COLO829 (cell line): Measurements from ENCODE around the gene ARHGAP12.
"Not testable (repeated sequence)": the region's sequence is repeated elsewhere in the genome, so short reads cannot be mapped to it uniquely, and the experiment has no call there.

ENCODE experiments used
- DNase-seq: peaks from one replicate; pipeline ENCODE4 v3.0.0; 2012; ENCODE audit warnings: low spot score

ARHGAP12 gene, protein sequence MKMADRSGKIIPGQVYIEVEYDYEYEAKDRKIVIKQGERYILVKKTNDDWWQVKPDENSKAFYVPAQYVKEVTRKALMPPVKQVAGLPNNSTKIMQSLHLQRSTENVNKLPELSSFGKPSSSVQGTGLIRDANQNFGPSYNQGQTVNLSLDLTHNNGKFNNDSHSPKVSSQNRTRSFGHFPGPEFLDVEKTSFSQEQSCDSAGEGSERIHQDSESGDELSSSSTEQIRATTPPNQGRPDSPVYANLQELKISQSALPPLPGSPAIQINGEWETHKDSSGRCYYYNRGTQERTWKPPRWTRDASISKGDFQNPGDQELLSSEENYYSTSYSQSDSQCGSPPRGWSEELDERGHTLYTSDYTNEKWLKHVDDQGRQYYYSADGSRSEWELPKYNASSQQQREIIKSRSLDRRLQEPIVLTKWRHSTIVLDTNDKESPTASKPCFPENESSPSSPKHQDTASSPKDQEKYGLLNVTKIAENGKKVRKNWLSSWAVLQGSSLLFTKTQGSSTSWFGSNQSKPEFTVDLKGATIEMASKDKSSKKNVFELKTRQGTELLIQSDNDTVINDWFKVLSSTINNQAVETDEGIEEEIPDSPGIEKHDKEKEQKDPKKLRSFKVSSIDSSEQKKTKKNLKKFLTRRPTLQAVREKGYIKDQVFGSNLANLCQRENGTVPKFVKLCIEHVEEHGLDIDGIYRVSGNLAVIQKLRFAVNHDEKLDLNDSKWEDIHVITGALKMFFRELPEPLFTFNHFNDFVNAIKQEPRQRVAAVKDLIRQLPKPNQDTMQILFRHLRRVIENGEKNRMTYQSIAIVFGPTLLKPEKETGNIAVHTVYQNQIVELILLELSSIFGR

DNA sequence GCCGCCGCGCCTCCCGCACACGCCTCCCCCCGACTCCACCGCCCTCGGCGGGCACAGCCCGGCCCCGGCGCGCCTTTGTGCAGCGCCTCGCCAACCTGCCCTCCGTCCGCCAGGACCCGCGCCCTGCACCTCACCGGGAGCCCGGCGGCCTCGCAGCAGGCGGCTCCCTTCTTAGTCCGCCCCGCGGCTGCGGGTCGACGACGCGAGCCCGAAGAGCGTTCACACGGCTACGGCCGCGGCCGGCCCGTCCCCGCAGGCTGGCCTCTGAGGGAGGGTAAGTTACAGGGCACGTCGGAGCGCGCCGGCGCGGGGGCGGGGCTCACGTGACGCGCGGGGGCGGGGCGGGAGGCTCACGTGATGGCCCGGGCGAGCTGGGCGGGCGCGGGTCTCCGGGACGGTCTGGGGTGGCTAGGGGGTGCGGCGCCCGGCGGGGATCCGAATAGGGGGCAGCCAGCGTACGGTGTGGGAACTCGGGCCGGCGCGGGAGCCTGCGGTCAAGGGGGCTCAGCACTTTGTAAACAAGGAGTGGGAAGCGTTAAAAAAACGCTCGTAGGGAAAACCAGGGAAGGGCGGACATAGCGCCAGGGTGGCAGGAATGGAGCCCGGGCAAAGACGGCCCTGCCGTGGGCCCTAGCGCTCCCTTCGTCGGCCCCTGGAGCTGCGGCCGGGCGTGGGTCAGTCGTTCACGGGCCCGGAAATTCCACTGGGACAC is at the start of gene ARHGAP12:
TSS of gene ARHGAP12 (minus strand) at position 283 of the 712 bp plus-strand sequence. CDS start 19,976 bp downstream, outside the sequence.
- peak; percentile 25 for DNase-seq

DNA sequence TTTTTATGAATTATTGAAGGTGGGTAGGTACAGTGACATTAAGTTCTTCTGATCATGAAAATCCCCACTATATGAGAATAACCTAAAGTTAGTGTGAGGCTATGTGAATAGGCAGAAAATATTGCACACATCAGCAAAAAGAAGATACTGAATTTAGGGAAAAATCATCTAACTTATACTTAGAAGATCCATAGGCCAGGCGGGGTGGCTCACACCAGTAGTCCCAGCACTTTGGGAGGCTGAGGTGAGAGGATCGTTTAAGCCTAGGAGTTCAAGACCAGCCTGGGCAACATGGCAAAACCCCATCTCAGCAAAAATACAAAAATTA is 49.5 kb upstream of the ARHGAP12 start:
- no peak for DNase-seq

DNA sequence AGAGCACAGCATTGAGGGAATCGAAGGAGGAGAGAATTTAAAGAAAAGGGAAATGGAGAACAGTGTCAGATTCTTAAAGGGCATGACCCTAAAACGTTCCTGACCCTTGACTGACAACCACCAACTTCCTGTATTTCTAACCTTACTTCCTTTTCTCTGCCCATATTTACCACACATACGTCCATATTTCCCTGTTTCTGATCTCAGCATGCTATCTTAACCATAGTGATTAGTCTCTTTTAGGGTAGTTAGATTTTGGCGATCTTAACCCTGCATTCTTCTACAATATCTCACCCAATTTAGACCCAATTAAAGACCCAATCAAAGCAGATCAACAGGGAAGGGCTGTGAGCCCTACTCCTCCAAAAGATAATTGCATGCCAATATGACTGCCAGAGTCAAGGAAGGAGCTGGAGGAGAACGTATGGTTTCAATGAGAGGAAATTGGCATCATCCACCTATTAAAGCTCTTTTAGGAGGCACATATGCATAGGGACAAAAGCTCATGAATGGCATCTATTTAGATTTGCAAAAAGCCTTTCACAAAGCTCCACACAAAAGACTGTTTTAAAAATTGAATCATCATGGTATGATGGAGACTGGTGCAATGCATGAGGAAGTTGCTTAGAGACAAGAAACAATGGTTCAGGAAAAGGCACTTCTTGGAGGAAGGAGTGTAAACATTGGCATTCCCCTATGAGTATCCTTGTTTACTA is 49.0 kb upstream of the ARHGAP12 start:
- DNase-seq = peak; percentile 54

DNA sequence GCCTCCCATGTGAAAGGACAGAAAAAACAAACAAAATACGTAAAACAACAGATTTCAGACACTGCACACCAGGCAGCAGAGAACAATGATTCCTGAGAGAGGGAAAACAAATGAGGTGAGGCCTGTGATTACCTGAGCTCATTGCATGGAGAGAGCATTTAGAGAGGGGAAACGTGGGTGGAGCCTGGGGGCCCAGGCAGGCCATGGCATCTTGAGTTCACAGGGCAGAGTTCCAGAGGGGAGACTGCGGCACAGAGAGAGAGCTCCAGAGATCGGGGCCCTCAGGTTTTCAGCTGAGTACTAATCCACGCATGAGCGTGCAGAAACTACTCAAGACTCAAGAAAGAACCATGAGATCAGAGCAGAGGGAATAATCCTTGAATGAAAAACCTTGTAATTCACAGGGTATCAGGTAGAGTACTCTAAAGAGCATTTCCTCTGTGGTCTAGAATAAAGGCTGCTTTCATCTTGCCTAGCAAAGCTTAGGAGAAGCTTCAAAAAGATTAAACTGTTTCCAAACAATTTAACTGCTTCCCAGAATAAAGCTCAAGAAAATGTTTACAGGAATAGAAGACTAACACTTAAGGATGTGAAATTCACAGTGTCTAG is 46.6 kb upstream of the ARHGAP12 start:
- DNase-seq = no peak

DNA sequence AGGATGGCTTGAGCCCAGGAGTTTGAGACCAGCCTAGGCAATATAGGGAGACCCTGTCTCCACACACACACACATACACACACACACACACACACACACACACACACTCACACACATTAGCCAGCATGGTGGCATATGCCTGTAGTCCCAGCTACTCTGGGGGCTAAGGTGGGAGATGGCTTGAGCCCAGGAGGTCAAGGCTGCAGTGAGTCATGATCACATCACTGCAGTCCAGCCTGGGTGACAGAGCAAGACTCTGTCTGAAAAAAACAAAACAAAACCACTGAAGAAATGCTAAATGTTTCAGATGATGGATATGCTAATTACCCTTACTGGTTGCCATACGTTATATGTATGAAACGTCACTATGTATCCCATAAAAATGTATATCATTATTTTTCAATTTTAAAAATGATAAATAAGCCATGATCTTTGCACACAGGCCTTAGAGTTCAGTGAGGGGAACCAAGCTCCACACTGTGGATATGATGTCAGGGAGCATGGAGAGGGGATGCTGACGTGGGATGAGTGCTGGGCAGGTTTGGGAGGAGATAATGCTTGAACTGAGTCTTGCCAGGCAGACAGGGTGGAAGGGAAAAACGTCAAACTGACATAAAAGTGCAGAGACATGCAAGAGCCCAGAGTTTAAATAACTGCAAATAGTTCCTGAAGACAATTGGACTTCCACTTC is 45.9 kb upstream of the ARHGAP12 start:
- no peak for DNase-seq

DNA sequence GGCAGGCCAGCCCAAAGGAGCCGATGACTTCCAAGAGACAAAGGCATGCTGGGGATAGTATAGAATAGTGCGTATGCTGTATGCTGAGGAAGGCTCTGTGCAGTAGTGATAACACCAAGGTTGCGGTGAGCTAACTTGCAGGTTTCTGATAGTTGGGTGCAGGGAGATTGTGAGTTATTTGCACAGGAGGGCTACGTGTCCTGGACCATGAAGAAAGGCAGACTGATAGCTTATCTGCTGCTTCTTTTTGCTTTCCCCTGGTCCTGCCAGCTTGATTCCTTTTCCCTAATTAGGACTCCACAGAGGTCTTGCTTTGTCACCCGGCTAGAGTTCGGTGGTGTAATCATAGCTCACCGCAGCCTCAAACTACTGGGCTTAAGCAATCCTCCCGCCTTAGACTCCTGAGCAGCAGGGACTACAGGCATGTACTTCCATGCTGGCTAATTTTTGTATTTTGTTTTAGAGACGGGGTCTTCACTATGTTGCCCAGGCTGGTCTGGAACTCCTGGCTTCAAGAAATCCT is 43.9 kb upstream of the ARHGAP12 start:
- DNase-seq = no peak

DNA sequence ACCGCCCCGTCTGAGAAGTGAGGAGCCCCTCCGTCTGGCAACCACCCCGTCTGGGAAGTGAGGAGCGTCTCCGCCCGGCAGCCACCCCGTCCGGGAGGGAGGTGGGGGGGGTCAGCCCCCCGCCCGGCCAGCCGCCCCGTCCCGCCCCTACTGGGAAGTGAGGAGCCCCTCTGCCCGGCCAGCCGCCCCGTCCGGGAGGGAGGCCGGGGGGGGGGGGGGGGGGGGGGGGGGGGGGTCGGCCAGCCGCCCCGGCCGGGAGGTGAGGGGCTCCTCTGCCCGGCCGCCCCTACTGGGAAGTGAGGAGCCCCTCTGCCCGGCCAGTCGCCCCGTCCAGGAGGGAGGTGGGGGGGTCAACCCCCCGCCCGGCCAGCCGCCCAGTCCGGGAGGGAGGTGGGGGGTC is 41.2 kb upstream of the ARHGAP12 start:
- not testable (repeated sequence) for DNase-seq

DNA sequence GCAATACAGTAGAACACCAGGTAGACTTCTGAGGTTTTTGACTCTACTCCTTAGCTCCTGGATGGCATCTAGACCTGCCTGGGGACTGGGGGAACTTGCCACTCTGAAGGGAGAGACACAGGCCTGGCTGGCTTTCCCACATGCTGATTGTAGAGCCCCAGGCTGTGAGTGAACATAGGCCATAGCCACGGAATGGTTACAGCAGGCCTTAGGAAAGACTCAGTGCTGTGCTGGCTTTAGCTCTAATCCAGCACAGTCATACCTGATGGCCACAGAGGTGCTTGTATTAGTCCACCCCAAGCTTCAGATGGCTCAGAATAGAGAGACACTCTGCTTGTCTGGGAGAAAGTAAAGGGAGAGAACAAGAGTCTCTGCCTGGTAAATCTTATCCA is 35.0 kb upstream of the ARHGAP12 start:
- no peak for DNase-seq

DNA sequence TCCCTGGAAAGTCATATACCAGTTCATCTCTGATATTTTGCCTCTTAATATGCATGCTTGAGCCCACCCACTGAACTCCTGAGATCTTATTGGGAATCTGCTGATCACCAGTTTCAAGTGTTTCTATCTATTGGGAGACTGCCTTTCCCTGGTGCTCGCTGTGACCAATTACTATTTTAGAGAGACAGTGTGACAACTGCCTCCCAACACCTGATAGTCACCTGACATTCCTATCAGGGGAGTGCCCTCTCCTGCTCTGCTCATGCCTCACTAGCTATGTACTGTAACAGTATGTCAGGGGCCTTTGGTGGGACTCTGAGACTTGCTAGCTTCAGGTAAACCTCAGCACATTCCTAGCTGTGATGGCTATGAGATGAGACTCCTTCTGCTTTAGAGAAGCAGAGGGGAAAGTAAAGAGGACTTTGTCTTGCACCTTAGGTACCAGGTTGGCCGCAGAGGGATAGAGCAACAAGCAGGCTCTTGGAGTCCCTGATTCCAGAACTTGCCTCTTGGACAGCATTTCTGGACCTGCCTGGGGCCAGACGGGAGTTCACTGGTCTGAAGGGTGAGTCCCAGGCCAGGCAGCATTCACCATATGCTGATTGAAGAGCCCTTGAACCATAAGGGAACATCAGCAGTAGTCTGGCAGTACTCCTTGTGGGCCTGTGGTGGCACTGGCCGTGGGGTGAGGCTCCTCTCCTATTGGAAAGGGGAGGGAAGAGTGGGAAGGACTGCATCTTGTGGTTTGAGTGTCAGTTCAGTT is 34.4 kb upstream of the ARHGAP12 start:
- DNase-seq = no peak

DNA sequence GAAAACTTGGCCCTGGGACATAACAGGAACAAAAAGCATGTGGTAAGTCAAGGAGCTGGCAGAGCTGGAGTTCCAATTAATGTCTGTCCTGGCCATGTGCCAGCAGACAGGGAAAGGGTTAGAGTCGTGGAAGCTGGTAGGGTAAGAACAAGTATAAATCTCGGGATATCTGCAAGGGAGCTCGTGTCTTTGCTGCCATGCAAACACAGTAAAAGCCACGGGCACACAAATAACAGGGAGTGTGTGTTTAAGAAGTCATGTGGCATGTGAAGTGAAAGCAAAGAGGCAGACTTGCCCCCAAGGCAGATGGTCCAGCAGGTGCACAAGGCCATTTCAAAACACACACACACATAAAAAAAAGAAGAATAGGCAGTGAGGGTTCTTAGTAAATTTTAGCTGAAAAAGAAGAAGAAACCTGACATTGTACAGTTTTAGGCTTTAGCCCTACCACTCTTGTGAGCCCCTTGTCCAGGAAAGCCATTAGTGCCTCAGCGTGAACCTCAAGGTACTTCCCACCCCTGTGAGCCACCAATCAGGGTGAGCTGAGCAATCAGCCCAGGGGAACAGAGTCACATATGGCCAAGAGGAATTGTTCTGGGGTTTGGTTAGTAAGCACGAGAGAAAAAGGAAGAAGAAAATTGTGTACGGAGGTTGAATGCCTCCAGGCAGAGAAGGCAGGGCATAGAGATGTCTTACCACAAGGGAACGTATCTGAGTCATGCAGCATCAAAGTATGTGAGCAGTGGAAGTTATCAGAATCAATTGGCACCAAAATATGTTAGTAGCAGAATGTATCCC is 32.8 kb upstream of the ARHGAP12 start:
- no peak for DNase-seq

DNA sequence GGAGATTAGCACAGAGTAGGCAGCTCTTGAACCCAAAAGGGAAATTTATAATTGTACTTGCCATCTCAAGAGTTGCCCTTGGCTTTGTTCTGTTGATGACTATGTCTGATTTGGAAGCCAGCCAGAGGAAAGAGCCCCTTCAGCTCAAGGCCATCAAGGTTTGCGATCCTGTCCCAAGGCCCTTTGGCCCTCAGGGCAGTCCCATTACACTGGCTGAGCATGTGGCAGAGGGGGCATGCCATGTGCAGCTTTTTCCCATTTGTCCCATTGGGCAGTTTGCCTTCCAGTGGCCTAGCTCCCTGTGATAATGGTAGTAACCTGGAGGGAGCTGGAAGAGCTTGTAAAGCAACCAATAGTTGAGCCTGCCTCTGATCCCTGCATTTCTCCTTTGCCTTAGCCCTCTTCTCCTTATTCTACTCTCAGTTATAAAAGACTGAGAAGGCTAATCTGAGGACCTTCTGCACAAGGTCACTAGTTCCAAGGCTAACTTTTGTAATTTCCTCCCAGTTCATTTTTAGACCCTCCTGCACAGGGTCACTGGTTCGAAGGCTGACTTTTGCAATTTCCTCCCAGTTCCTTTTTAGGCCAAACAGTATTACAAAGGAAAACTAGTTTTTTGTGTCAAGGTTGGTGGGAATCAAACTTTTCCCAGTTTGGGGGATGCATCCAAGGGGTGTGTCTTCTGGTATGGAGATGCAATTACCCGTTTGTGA is 31.0 kb upstream of the ARHGAP12 start:
- no peak for DNase-seq

DNA sequence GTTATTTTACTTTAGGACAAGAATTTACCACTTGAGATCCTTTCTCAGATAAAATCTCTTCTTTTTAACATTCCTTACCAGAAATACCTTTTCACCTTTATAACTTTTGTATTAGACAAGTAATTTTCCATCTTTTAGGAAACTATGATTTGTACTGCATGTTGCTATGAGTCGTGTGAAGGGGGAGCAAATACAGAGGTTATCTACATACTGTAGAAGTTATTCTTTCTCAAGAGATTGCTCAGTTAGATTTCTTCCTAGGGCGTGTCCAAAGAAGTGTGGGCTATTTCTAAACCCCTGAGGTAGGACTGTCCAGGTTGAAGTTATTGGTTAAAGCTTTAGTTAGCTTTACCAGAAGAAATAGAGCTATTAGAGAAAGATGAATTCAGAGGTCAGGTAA is 30.2 kb upstream of the ARHGAP12 start:
- no peak for DNase-seq

DNA sequence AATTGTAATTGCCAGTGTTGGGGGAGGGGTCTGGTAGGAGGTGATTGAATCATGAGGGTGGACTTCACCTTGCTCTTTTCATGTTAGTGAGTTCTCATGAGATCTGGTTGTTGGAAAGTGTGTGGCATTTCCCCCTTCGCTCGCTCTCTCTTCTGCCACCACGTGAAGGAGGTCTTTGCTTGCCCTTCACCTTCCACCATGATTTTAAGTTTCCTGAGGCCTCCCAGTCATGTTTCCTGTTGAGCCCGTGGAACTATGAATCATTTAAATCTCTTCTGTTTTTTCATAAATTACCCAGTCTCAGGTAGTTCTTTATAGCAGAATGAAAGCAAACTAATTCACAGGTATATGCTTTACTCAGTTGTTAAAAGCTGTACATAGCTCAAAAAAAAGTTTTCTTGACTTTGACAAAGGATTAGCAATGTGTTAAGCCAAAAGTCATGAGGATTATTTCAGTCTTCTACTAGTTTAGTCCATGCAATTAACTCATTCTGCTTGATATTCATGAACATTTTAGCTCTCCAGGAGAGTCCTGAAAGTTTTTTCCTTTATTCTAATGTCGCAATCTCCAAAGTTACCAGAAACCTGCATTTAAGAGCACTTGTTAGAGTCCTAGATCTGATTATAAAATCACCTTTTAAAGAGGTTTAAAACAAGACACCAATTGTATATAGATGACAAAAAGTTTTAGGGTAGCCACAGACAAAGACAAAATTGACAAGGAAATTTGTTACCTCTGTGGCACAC is 27.7 kb upstream of the ARHGAP12 start:
- no peak for DNase-seq

DNA sequence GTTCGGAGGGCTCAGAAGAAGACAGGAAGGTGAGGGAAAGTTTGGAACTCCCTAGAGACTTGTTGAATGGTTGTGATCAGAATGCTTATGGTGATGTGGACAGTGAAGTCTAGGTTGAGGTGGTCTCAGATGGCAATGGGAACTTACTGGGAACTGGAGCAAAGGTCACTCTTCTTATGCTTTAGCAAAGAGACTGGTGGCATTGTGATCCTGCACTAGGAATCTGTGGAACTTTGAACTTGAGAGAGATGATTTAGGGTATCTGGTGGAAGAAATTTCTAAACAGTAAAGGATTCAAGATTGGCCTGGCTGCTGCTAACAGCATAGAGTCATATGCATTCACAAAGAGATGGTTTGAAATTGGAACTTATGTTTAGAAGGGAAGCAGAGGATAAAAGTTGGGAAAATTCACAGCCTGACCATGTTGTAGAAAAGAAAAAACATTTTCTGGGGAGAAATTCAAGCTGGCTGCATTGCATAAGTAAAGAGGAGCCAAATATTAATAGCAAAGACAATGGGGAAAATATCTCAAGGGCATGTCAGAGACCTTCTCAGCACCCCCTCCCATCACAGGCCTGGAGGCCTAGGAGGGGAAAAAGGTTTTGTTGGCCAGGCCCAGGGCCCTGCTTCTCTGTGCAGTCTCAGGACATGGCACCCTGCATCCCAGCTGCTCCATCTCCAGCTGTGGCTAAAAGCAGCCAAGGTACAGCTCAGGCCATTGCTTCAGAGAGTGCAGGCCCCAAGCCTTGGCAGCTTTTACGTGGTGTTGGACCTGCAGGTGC is 26.0 kb upstream of the ARHGAP12 start:
- no peak for DNase-seq

DNA sequence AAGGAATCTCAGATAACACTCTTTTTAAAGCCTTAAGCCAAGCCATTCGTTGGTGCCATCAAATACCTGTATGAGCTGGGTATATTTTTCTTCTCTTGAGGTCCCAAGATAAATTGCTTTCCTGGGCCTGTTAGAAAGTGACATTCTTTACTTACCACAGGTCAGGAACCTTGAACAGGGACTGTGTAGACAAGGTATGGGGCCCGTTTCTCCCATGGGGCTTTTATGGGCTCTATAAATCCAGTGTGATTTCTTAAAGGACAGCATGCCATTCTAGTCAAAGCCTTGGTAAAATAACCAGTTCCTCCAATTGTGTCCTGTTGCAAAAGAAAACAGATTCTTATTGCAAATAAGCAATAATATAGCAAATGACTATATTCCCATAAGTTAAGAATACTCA is 24.8 kb upstream of the ARHGAP12 start:
- DNase-seq = no peak

DNA sequence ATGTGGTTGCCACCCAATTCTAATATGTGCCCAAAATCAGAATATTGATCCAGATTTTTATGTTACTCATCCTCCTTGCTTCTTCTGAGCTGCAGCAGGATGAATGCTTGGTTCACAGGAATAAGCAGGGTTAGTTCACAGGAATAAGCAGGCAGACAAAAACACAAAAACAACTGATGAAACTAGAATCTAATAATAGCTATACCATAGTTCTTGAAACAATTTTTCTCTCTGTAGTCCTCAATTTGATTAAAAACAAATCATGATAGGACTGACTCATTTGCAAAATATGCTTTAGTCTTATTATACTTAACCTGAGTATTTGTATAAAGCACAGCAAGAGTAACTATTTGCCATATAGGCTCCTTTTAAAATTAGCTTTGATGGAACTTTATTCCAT is 24.4 kb upstream of the ARHGAP12 start:
- no peak for DNase-seq

DNA sequence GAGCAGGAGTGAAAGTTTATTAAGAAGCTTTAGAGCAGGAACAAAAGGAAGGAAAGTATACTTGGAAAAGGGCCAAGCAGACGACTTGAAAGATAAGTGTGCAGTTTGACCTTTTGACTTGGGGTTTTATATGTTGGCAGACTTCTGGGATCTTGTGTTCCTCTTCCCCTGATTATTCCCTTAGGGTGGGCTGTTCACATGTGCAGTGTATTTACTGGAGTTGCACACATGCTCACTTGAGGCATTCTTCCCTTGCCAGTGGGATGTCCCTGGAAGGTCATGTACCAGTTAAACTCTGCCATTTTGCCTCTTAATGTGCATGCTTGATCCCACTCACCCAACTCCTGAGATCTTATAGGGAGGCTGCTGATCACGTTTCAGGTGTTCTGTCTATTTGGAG is 23.4 kb upstream of the ARHGAP12 start:
- no peak for DNase-seq
